GM12878 (cell line): Measurements from ENCODE around the gene ARHGEF7.

Source experiments
- GABPA ChIP-seq: IDR thresholded peaks from 2 replicates; pipeline ENCODE4 v1.6.1; 2014; ENCODE audit warnings: antibody characterized with exemption, low read depth, mild to moderate bottlenecking, inconsistent platforms
- POLR2A ChIP-seq: IDR thresholded peaks from 2 replicates; pipeline ENCODE4 v1.6.1; 2011; ENCODE audit warnings: low read depth, mild to moderate bottlenecking, low read length
- RFX5 ChIP-seq: IDR thresholded peaks from 2 replicates; pipeline ENCODE4 v1.6.1; 2011; ENCODE audit warnings: low read depth, low read length, improper control_type of control experiment

- TF ChIP-seq GABPA = no peak
- no peak for TF ChIP-seq POLR2A
- TF ChIP-seq RFX5 = no peak
Observed at GRCh38 chr13:111210091-111210490, 95.0 kb downstream of the ARHGEF7 start.
